Spleen (tissue), 11 donors: ENCODE measurements around the gene NAA15. TPM values are rescaled to one million over a fixed set of nuclear protein-coding genes. Genes with fewer than 3 reads are reported as not detected.
A peak's percentile ranks its signal among the peaks of the same experiment; 100 is the strongest.

Experiments
- DNase-seq: peaks from one replicate; pipeline ENCODE4 v3.0.0-alpha.2; 2020
- H3K27ac ChIP-seq, 8 donors: fragments of 200-600 bp; sonication (generic) in 7 of 8; 1 replicate in 4 of 8; 2 replicates in 4 of 8; pipeline versions ENCODE4 v1.5.0 to v1.8.0; 2016 to 2021; ENCODE audit warnings: inconsistent platforms in 4 of 8, mild to moderate bottlenecking in 4 of 8, moderate library complexity in 1 of 8
- H3K27me3 ChIP-seq, 7 donors: fragments of 200-600 bp; sonication (generic) in 6 of 7; replicated peaks in 1 of 7; 1 replicate in 4 of 7; 2 replicates in 3 of 7; pipeline versions ENCODE4 v1.5.0 to v1.8.0; 2016 to 2021; ENCODE audit warnings: inconsistent platforms in 3 of 7, mild to moderate bottlenecking in 1 of 7
- H3K36me3 ChIP-seq, 6 donors: fragments of 200-600 bp; sonication (generic) in 5 of 6; 1 replicate in 4 of 6; 2 replicates in 2 of 6; pipeline versions ENCODE4 v1.5.0 to v1.8.0; 2016 to 2021; ENCODE audit warnings: inconsistent platforms in 2 of 6
- H3K4me1 ChIP-seq, 6 donors: fragments of 200-600 bp; sonication (generic) in 5 of 6; 1 replicate in 3 of 6; 2 replicates in 3 of 6; pipeline versions ENCODE4 v1.5.0 to v1.8.0; 2016 to 2021; ENCODE audit warnings: inconsistent platforms in 3 of 6
- H3K4me3 ChIP-seq, 8 donors: fragments of 200-600 bp; sonication (generic) in 7 of 8; 1 replicate in 4 of 8; 2 replicates in 4 of 8; pipeline versions ENCODE4 v1.5.0 to v1.8.0; 2016 to 2021; ENCODE audit warnings: inconsistent platforms in 4 of 8, mild to moderate bottlenecking in 4 of 8, moderate library complexity in 2 of 8
- H3K9me3 ChIP-seq, 8 donors: fragments of 200-600 bp; sonication (generic) in 7 of 8; 1 replicate in 4 of 8; 2 replicates in 4 of 8; pipeline versions ENCODE4 v1.5.0 to v1.8.0; 2016 to 2021; ENCODE audit warnings: inconsistent platforms in 4 of 8
- POLR2A ChIP-seq, 3 donors: fragments of 450-650 bp; IDR thresholded peaks; one replicate each; pipeline ENCODE4 v1.5.1; 2017; ENCODE audit warnings: antibody characterized with exemption in 3 of 3, mild to moderate bottlenecking in 1 of 3
- POLR2AphosphoS5 ChIP-seq, 3 donors: sonication (generic); formaldehyde crosslinking; IDR thresholded peaks; one replicate each; pipeline ENCODE4 v1.5.1; 2017; ENCODE audit warnings: antibody characterized with exemption in 3 of 3
- WGBS, 5 donors: extraction: QIAGEN DNeasy Blood & Tissue Kit in 3 of 5; methylation state at CpG; one replicate each; pipeline versions ENCODE4 v1.1.5 to v1.1.7; 2013 to 2018; 5-methylcytosine and 5-hydroxymethylcytosine counted together
- intact Hi-C: fragments of 100-400 bp; cut with DNase I; formaldehyde crosslinking; loops from one replicate; pipeline ENCODE4 v1.15.0; 2023; ENCODE audit warnings: low total_unique reads
- polyA plus RNA-seq, 3 donors: library from polyadenylated mRNA; stranded (reverse); fragments of 200-250 nt; gene quantifications; one replicate each; pipeline ENCODE4 v1.2.1, GENCODE V29; 2013
- total RNA-seq, 7 donors: library from RNA; depleted of rRNA in 3 of 7; stranded (reverse); fragments of >200 nt in 3 of 7; fragmentation: NEBNext Ultra II Directional in 4 of 7; extraction: Animal tissue kit (Norgen Biotek cat#: 25700) in 4 of 7; gene quantifications; one replicate each; pipeline versions ENCODE4 v1.1.0 to v1.2.1, GENCODE V29; 2016 to 2021
- TF ChIP-seq, protein P1 (sequence below), 11 experiments: fragments of 200-600 bp in 7 of 11; fragments of 450-650 bp in 4 of 11; sonication (generic) in 4 of 11; IDR thresholded peaks in 8 of 11; conservative IDR thresholded peaks in 3 of 11; 1 replicate in 7 of 11; 2 replicates in 4 of 11; pipeline versions ENCODE4 v1.4.0 to v1.8.0; 2016 to 2021; ENCODE audit warnings: antibody characterized with exemption in 11 of 11, inconsistent platforms in 4 of 11, mild to moderate bottlenecking in 1 of 11
- donor health status: healthy with polysubstance abuse.
- donor health status: DM: no; HTN: no; CAD: no; lungs with moderate emphysema.
- donor health status: DM: no; HTN: no; CAD: no.
- donor health status: Bipolar disorder and iron deficiency.
- donor health status: healthy.
- donor health status: DM: no; HTN: no; CAD: no.
- donor health status: DM: yes; HTN: yes; CAD: no.

Gene NAA15
- total and polyA plus RNA-seq, 10 donors = 5.4 to 66.7 (median 37.8) TPM

DNA sequence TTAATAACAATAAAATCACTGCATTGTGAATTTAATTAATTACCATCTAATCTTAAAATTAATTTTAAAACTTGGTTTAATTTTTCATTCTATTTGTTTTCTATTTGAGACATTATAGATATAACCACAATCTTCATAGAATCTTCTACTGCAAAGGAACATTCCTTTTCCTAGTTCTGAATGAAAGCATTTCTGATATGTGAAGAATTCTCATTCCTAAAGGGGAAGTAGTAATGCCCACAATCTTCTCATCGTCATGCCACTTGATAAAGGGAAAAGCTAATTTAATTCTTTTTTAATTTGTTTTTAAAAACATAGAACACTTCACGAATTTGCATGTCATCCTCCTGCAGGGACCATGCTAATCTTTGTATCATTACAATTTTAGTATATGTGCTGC lies 45.0 kb upstream of the NAA15 start:
- 42 to 62% (median 46%) methylated on average over 2 of the region's 2 CpGs for WGBS, 5 donors
- no peak overlapping the region for H3K4me3 ChIP-seq
- no peaks in the 10 kb centered on the region for H3K27me3 ChIP-seq
- intact Hi-C loops = no loop called here
- no peaks in the 10 kb centered on the region for H3K4me1 ChIP-seq
- H3K36me3 ChIP-seq = no peaks in the 10 kb centered on the region
- no peaks in the 10 kb centered on the region for H3K9me3 ChIP-seq
- H3K27ac ChIP-seq = no peak overlapping the region
- TF ChIP-seq, protein P1, sequence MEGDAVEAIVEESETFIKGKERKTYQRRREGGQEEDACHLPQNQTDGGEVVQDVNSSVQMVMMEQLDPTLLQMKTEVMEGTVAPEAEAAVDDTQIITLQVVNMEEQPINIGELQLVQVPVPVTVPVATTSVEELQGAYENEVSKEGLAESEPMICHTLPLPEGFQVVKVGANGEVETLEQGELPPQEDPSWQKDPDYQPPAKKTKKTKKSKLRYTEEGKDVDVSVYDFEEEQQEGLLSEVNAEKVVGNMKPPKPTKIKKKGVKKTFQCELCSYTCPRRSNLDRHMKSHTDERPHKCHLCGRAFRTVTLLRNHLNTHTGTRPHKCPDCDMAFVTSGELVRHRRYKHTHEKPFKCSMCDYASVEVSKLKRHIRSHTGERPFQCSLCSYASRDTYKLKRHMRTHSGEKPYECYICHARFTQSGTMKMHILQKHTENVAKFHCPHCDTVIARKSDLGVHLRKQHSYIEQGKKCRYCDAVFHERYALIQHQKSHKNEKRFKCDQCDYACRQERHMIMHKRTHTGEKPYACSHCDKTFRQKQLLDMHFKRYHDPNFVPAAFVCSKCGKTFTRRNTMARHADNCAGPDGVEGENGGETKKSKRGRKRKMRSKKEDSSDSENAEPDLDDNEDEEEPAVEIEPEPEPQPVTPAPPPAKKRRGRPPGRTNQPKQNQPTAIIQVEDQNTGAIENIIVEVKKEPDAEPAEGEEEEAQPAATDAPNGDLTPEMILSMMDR (IDR thresholded peaks at IDR 0.05 in 8 of 11, conservative IDR thresholded peaks at IDR 0.05 in 3 of 11) = no peak
- TF ChIP-seq POLR2AphosphoS5 (IDR thresholded peaks at IDR 0.05) = no peak
- DNase-seq = no peak

DNA sequence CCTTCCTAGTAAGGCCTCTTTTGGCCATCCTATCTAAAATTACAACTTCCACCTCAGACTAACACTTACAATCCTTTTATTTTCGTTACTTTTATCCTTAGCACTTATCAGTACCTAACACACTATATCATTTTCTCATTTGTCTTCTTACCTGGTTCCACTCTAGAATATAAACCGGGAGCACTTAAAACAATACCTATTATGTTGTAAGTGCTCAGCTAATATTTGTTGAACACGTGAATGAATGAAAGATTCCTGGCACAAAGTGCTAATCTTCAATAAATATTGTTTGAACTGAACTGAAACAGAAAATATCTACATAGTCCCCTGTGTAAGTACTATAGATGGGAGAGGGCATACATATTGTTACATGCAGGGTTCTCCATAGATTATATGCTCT lies 35.7 kb upstream of the NAA15 start:
- WGBS, 5 donors = 60 to 65% (median 65%) methylated on average over 3 of the region's 3 CpGs
- no peaks in the 10 kb centered on the region for H3K36me3 ChIP-seq
- H3K4me3 ChIP-seq = no peak overlapping the region
- no peaks in the 10 kb centered on the region for H3K9me3 ChIP-seq
- H3K4me1 ChIP-seq = peaks cover 9 to 19% (median 16%) of the 10 kb centered on the region in 6 donors
- TF ChIP-seq, protein P1 (IDR thresholded peaks at IDR 0.05 in 8 of 11, conservative IDR thresholded peaks at IDR 0.05 in 3 of 11) = no peak
- TF ChIP-seq POLR2A (IDR thresholded peaks at IDR 0.05) (no peak), POLR2AphosphoS5 (IDR thresholded peaks at IDR 0.05) (no peak)
- intact Hi-C loops = no loop called here
- DNase-seq = no peak
- no peaks in the 10 kb centered on the region for H3K27me3 ChIP-seq
- no peak overlapping the region for H3K27ac ChIP-seq

DNA sequence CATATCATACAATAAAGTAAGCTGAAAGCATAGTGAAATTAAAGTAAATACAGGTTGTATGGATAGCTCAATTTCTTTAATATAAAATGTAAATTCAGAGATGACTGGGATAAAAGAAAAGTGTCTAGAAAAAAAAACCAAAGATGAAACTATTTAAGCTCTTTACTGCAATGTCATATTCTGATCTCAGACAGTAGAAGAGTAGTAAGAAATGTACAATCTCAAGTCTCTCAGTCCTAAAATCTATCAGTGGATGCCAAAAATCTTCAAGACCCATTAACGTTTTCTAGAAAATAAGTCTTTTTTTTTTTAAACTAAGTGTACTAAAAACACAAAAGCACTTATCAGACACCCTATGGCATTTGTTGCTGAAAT lies 35.1 kb upstream of the NAA15 start:
- H3K9me3 ChIP-seq = no peaks in the 10 kb centered on the region
- 0 to 5% (median 0%) methylated on average over 1 of the region's 1 CpG for WGBS, 5 donors
- no peaks in the 10 kb centered on the region for H3K36me3 ChIP-seq
- TF ChIP-seq POLR2AphosphoS5 (IDR thresholded peaks at IDR 0.05) (no peak), POLR2A (IDR thresholded peaks at IDR 0.05) (no peak)
- TF ChIP-seq, protein P1 (IDR thresholded peaks at IDR 0.05 in 8 of 11, conservative IDR thresholded peaks at IDR 0.05 in 3 of 11) = no peak
- no peak for DNase-seq
- peaks cover 9 to 19% (median 16%) of the 10 kb centered on the region in 6 donors for H3K4me1 ChIP-seq
- peak overlapping the region in 7 of 8 donors; percentile 8 to 62 (median 26) for H3K4me3 ChIP-seq
- H3K27me3 ChIP-seq = no peaks in the 10 kb centered on the region
- intact Hi-C loops = no loop called here
- H3K27ac ChIP-seq = peak overlapping the region; percentile 24 to 84 (median 59)

DNA sequence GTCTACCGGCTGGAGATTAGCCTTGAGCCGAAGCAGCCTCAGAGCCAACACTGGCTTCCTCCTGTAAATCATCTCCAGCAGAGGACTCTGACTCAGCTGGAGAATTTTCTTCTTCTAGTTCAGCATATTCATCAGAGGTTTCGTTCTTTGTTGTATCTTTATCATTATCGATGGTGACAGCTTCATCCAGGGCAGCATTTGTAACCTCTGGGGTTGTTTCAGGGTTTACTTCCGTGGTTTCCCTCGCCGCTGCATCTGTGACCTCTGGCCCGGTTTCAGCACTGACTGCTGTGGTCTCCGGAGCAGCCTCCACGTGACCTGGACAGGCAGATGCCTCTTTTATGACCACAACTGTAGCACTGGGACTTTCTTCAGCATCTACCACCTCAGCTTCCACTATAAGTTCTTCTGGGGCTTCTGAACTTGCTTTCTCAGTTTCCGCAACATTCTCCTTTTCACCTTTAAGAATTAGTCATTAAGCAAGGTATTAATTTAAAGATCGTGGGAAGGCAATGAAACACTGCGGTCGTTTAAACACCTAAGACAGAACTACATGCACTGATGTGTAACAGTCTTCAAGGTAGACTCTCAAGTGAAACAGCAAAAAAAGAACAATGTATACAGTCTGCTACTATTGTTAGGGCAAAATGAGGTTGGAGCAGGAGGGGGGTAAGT lies 34.6 kb upstream of the NAA15 start:
- Histone ChIP-seq H3K36me3 (no peaks in the 10 kb centered on the region), H3K9me3 (no peaks in the 10 kb centered on the region), H3K27ac (peak overlapping the region; percentile 24 to 84 (median 59)), H3K4me1 (peaks cover 9 to 19% (median 16%) of the 10 kb centered on the region in 6 donors), H3K4me3 (peak overlapping the region in 7 of 8 donors; percentile 8 to 62 (median 26)), H3K27me3 (no peaks in the 10 kb centered on the region)
- 12 to 17% (median 13%) methylated on average over 14 of the region's 14 CpGs for WGBS, 5 donors
- peak; percentile 91 for DNase-seq
- TF ChIP-seq POLR2A (IDR thresholded peaks at IDR 0.05) (no peak), POLR2AphosphoS5 (IDR thresholded peaks at IDR 0.05) (peak in 2 of 3 donors; percentile 67 to 70)
- TF ChIP-seq, protein P1 (IDR thresholded peaks at IDR 0.05 in 8 of 11, conservative IDR thresholded peaks at IDR 0.05 in 3 of 11) = no peak
- intact Hi-C loops = no loop called here
